Bladder microvascular endothelial cell (primary cell): Measurements from ENCODE around the gene HTT. TPM values are rescaled to one million over a fixed set of nuclear protein-coding genes. Genes with fewer than 3 reads are reported as not detected.

Experiments
- total RNA-seq: library from RNA; depleted of rRNA; stranded (reverse); fragments of >200 nt; gene quantifications from 2 replicates; pipeline ENCODE4 v1.2.3, GENCODE V29; 2014

Gene HTT
- 62.4 and 64.3 TPM in 2 replicates for total RNA-seq

GRCh38 chr4:3074078-3074845 lies at the start of gene HTT, which contains the start of gene HTT-AS:
Gene HTT, plus strand, starts transcription at chr4:3074681. Its CDS starts 145 bp downstream, at chr4:3074826.
Gene HTT-AS, minus strand, starts transcription at chr4:3074538.

GRCh38 chr4:3248811-3249661 lies 174.6 kb downstream of the HTT start, which contains the start of gene MSANTD1:
Gene MSANTD1, plus strand, starts transcription at chr4:3249159. Its CDS starts 64 bp downstream, at chr4:3249223.

GRCh38 chr4:3292571-3293400 lies 218.3 kb downstream of the HTT start, which contains the start of gene RGS12:
Gene RGS12, plus strand, starts transcription at chr4:3293021. Its CDS starts 23,150 bp downstream, at chr4:3316171.

Other genes starting within 250 kb of the HTT start
- gene ADD1, start 230.8 kb upstream of the HTT start, total RNA-seq = 141 and 226 TPM in 2 replicates
- 16.0 and 26.4 TPM in 2 replicates for gene NOP14, start 111.3 kb upstream of the HTT start, total RNA-seq
- gene GRK4, start 111.1 kb upstream of the HTT start, total RNA-seq = 2.8 and 4.2 TPM in 2 replicates
- gene HTT-AS, start 143 bp upstream of the HTT start, total RNA-seq = not detected in 2 replicates
- gene MSANTD1, start 174.5 kb downstream of the HTT start, total RNA-seq = 0.32 and 0.82 TPM in 2 replicates
- 44.0 and 96.4 TPM in 2 replicates for gene RGS12, start 218.3 kb downstream of the HTT start, total RNA-seq